HL-60 (cell line): Measurements from ENCODE around the gene TSC1.

ENCODE experiments used
- DNase-seq, 2 experiments: peaks; one replicate each; pipeline ENCODE4 v3.0.0-alpha.2; 2010 to 2020; ENCODE audit warnings: low read depth in 1 of 2, low spot score in 1 of 2
- H3K27ac ChIP-seq: fragments of 250-450 bp; sonication (Bioruptor Pico); replicated peaks from 2 replicates; pipeline ENCODE4 v1.5.1; 2020; ENCODE audit warnings: mild to moderate bottlenecking, moderate library complexity
- H3K27me3 ChIP-seq: fragments of 250-450 bp; sonication (Bioruptor Pico); 2 replicates; pipeline ENCODE4 v1.5.1; 2021; ENCODE audit warnings: mild to moderate bottlenecking, moderate library complexity; ENCODE audit not compliant: insufficient read depth, poor library complexity, severe bottlenecking
- H3K4me3 ChIP-seq: replicated peaks from 2 replicates; pipeline ENCODE4 v1.5.1; 2011; ENCODE audit warnings: mild to moderate bottlenecking, control low read depth, low read length; ENCODE audit not compliant: insufficient read depth
- CTCF ChIP-seq: IDR thresholded peaks from one replicate; pipeline ENCODE4 v1.5.1; 2011; ENCODE audit warnings: low read length, control low read depth, inconsistent platforms; ENCODE audit not compliant: insufficient read depth
- GABPA ChIP-seq: IDR thresholded peaks from 2 replicates; pipeline ENCODE4 v1.6.1; 2012; ENCODE audit warnings: low read depth
- POLR2AphosphoS5 ChIP-seq: IDR thresholded peaks from 2 replicates; pipeline ENCODE4 v1.6.1; 2012; ENCODE audit warnings: low read depth
- REST ChIP-seq: IDR thresholded peaks from 2 replicates; pipeline ENCODE4 v1.6.1; 2012; ENCODE audit warnings: low read depth; ENCODE audit not compliant: insufficient replicate concordance
- SPI1 ChIP-seq: IDR thresholded peaks from 2 replicates; pipeline ENCODE4 v1.6.1; 2012; ENCODE audit warnings: low read depth, mild to moderate bottlenecking, borderline replicate concordance

Gene TSC1

GRCh38 chr9:132984202-132985070, 40.0 kb upstream of the TSC1 start:
- no peak for TF ChIP-seq GABPA
- no peak for TF ChIP-seq SPI1
- TF ChIP-seq REST, result no peak
- DNase-seq, result no peak
- Histone ChIP-seq H3K4me3 (no peak overlapping the region), H3K27ac (no peak overlapping the region), H3K27me3 (no peaks in the 10 kb centered on the region)

- Histone ChIP-seq H3K27ac (no peak overlapping the region), H3K4me3 (no peak overlapping the region), H3K27me3 (no peaks in the 10 kb centered on the region)
- DNase-seq, result no peak
- TF ChIP-seq GABPA (no peak), REST (no peak), POLR2AphosphoS5 (no peak), CTCF (no peak), SPI1 (no peak)
Observed at GRCh38 chr9:132983491-132984201, 39.2 kb upstream of the TSC1 start.

- H3K4me3 ChIP-seq, result no peak overlapping the region
- DNase-seq, result peak in 1 of 2 experiments; percentile 49
- H3K27ac ChIP-seq, result peak overlapping the region; percentile 61
- no peaks in the 10 kb centered on the region for H3K27me3 ChIP-seq
- no peak for TF ChIP-seq CTCF
Observed at GRCh38 chr9:132982458-132982857, 38.0 kb upstream of the TSC1 start.

GRCh38 chr9:132980157-132980556, 35.7 kb upstream of the TSC1 start:
- H3K27me3 ChIP-seq, result no peaks in the 10 kb centered on the region
- no peak for TF ChIP-seq REST
- no peak for TF ChIP-seq SPI1
- no peak for TF ChIP-seq POLR2AphosphoS5
- no peak for TF ChIP-seq GABPA
- TF ChIP-seq CTCF, result no peak

More at GRCh38 chr9:132980157-132980556, 35.7 kb upstream of the TSC1 start:
- Histone ChIP-seq H3K27ac (no peak overlapping the region), H3K4me3 (no peak overlapping the region)
- DNase-seq, result no peak
